DOHH2 (cell line): ENCODE data around the gene RARA.
"Not testable (repeated sequence)": the region's sequence is repeated elsewhere in the genome, so short reads cannot be mapped to it uniquely, and the experiment has no call there.

Source experiments
- H3F3A ChIP-seq: fragments of 200-600 bp; sonication (generic), shearing (Covaris generic); 2 replicates; pipeline ENCODE4 v1.6.0; 2016; ENCODE audit warnings: antibody characterized with exemption, mild to moderate bottlenecking; ENCODE audit not compliant: control insufficient read depth, insufficient read depth
- H3K27ac ChIP-seq: fragments of 200-600 bp; sonication (generic); 2 replicates; pipeline ENCODE4 v1.5.1; 2014; ENCODE audit warnings: low read depth, mild to moderate bottlenecking, low read length, moderate library complexity
- H3K27me3 ChIP-seq: fragments of 200-600 bp; sonication (generic); 2 replicates; pipeline ENCODE4 v1.6.1; 2014; ENCODE audit warnings: mild to moderate bottlenecking, low read length, mixed read lengths; ENCODE audit not compliant: control insufficient read depth
- H3K36me3 ChIP-seq: fragments of 200-600 bp; sonication (generic); 2 replicates; pipeline ENCODE4 v1.6.1; 2014; ENCODE audit warnings: mild to moderate bottlenecking, low read length, moderate library complexity, mixed read lengths; ENCODE audit not compliant: control insufficient read depth
- H3K4me1 ChIP-seq: fragments of 200-600 bp; sonication (generic); 2 replicates; pipeline ENCODE4 v1.6.1; 2014; ENCODE audit warnings: mild to moderate bottlenecking, low read length, mixed read lengths; ENCODE audit not compliant: control insufficient read depth
- H3K4me2 ChIP-seq: fragments of 200-600 bp; sonication (generic); 2 replicates; pipeline ENCODE4 v1.6.0; 2014; ENCODE audit warnings: mild to moderate bottlenecking, low read length, moderate library complexity
- H3K4me3 ChIP-seq: fragments of 200-600 bp; sonication (generic); 2 replicates; pipeline ENCODE4 v1.5.1; 2014; ENCODE audit warnings: mild to moderate bottlenecking, low read length, mixed read lengths
- H3K79me2 ChIP-seq: fragments of 200-600 bp; sonication (generic); 2 replicates; pipeline ENCODE4 v1.6.1; 2014; ENCODE audit warnings: mild to moderate bottlenecking, low read length, mixed read lengths; ENCODE audit not compliant: control insufficient read depth
- H3K9me2 ChIP-seq: fragments of 200-600 bp; sonication (generic); replicated peaks from 2 replicates; pipeline ENCODE4 v1.6.1; 2014; ENCODE audit warnings: mild to moderate bottlenecking, low read length, mixed read lengths; ENCODE audit not compliant: control insufficient read depth
- H3K9me3 ChIP-seq: fragments of 200-600 bp; sonication (generic); 2 replicates; pipeline ENCODE4 v1.6.1; 2014; ENCODE audit warnings: antibody characterized with exemption, low read length, mixed read lengths; ENCODE audit not compliant: control insufficient read depth, insufficient read depth
- H4K20me1 ChIP-seq: fragments of 200-600 bp; sonication (generic); 2 replicates; pipeline ENCODE4 v1.6.0; 2014; ENCODE audit warnings: low read depth, mild to moderate bottlenecking, antibody characterized with exemption, low read length, moderate library complexity; ENCODE audit not compliant: control insufficient read depth, insufficient read depth
- CTCF ChIP-seq: fragments of 200-600 bp; sonication (generic); IDR thresholded peaks from one replicate; pipeline ENCODE4 v1.5.1; 2014; ENCODE audit warnings: antibody characterized with exemption, mild to moderate bottlenecking, low read depth, low read length; ENCODE audit not compliant: poor library complexity, severe bottlenecking
- EZH2phosphoT487 ChIP-seq: fragments of 200-600 bp; sonication (generic); IDR thresholded peaks from 2 replicates; pipeline ENCODE4 v1.6.1; 2017; ENCODE audit warnings: borderline replicate concordance, mild to moderate bottlenecking, antibody characterized with exemption, low read length, moderate library complexity, mixed read lengths

The RARA gene

DNA sequence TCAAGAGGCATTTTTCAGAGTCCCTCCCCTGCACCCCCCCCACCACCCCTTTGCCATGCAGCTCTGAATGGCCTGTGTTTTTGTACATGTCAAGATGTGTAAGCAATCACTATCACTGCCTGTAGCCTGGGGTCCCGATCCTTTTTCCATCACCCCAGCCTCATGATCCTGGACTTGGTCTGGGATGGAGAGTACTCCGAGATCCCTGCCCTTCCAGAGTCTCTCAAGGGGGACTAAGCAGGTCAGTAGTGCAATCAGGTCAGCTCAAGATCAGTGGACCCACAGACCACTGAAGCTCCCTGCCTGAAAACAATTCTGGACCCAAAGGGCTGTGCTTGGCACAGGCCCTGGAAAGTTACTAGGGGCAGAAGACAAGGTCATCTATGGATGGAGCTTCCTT is 63.1 kb downstream of the RARA start:
- Histone ChIP-seq H4K20me1 (no peaks in the 10 kb centered on the region), H3K79me2 (no peaks in the 10 kb centered on the region), H3F3A (no peaks in the 10 kb centered on the region), H3K27me3 (no peaks in the 10 kb centered on the region), H3K36me3 (no peaks in the 10 kb centered on the region), H3K9me2 (no peaks in the 10 kb centered on the region), H3K4me1 (peaks cover 15% of the 10 kb centered on the region), H3K27ac (no peak overlapping the region), H3K9me3 (no peaks in the 10 kb centered on the region), H3K4me2 (no peak overlapping the region), H3K4me3 (no peak overlapping the region)
- no peak for TF ChIP-seq EZH2phosphoT487
- no peak for TF ChIP-seq CTCF

- H3K9me3 ChIP-seq, H3K27ac ChIP-seq, H3K36me3 ChIP-seq: not testable (repeated sequence)
Measured at GRCh38 chr17:40372644-40373043, 63.7 kb downstream of the RARA start.

DNA sequence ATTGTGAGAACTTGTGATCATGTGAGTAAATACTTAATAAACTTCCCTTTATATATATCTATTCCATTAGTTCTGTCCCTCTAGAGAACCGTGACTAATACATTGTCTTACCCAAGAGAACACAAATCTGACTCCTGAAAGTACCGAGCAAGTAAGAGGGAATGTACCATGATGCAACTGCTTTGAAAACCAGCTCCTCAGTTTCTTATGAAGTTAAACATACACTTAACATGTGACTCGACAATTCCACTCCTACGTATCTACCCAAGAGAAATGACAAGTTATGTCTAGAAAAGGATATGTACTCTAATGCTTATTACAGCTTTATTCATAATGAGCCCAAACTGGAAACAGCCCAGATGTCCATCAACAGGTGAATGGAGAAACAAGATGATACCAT is 64.3 kb downstream of the RARA start:
- Histone ChIP-seq H3K36me3 (no peaks in the 10 kb centered on the region), H3K9me2 (no peaks in the 10 kb centered on the region), H3K4me2 (no peak overlapping the region), H3K27ac (no peak overlapping the region), H4K20me1 (no peaks in the 10 kb centered on the region), H3K9me3 (no peaks in the 10 kb centered on the region), H3K4me1 (peaks cover 15% of the 10 kb centered on the region), H3K4me3 (no peak overlapping the region), H3F3A (no peaks in the 10 kb centered on the region), H3K79me2 (no peaks in the 10 kb centered on the region), H3K27me3 (no peaks in the 10 kb centered on the region)
- no peak for TF ChIP-seq CTCF

More at GRCh38 chr17:40372644-40373043, 63.7 kb downstream of the RARA start:
- H3K4me2 ChIP-seq, H3K4me3 ChIP-seq, H3K9me2 ChIP-seq, H3K27me3 ChIP-seq, H3F3A ChIP-seq, H3K79me2 ChIP-seq, H4K20me1 ChIP-seq: not testable (repeated sequence)
- H3K4me1 ChIP-seq: peaks cover 15% of the 10 kb centered on the region

GRCh38 chr17:40373999-40374398 is 65.0 kb downstream of the RARA start:
- H3K4me1 ChIP-seq: peaks cover 15% of the 10 kb centered on the region
- no peaks in the 10 kb centered on the region for H3K9me2 ChIP-seq
- no peaks in the 10 kb centered on the region for H3F3A ChIP-seq

More at GRCh38 chr17:40373999-40374398, 65.0 kb downstream of the RARA start:
- TF ChIP-seq EZH2phosphoT487 (no peak), CTCF (no peak)
- Histone ChIP-seq H3K4me2 (no peak overlapping the region), H3K27me3 (no peaks in the 10 kb centered on the region), H3K27ac (no peak overlapping the region), H4K20me1 (no peaks in the 10 kb centered on the region), H3K4me3 (no peak overlapping the region), H3K36me3 (no peaks in the 10 kb centered on the region), H3K79me2 (no peaks in the 10 kb centered on the region), H3K9me3 (no peaks in the 10 kb centered on the region)
